Activated CD4-positive, alpha-beta memory T cell treated with anti-CD3 and anti-CD28 coated beads, Interleukin-2, amount 10 ng/mL, durations not matched to agents 7 days and 5 days (primary cell): ENCODE results near the gene SGCD. TPM values are rescaled to one million over a fixed set of nuclear protein-coding genes. Genes with fewer than 3 reads are reported as not detected.

Source experiments
- CTCF ChIA-PET: fragments of 350-600 bp; sonication (Branson Sonifier 250); formaldehyde crosslinking; loops from one replicate; lab custom pipeline; 2021; ENCODE audit warnings: antibody characterized with exemption, inconsistent platforms; lab: Charles Lee
- POLR2A ChIA-PET: fragments of 350-600 bp; sonication (Branson Sonifier 250); formaldehyde crosslinking; loops from one replicate; lab custom pipeline; 2021; ENCODE audit warnings: antibody characterized with exemption; lab: Charles Lee
- DNase-seq: peaks from one replicate; pipeline ENCODE4 v3.0.0-alpha.2; 2020
- H3K27ac Mint-ChIP-seq: one replicate; pipeline ENCODE4 v1.8.0; 2021; ENCODE audit warnings: mild to moderate bottlenecking, mixed read lengths
- H3K27me3 Mint-ChIP-seq: one replicate; pipeline ENCODE4 v1.8.0; 2021; ENCODE audit warnings: mixed read lengths
- H3K36me3 Mint-ChIP-seq: one replicate; pipeline ENCODE4 v1.8.0; 2021; ENCODE audit warnings: low read depth, mixed read lengths
- H3K4me1 Mint-ChIP-seq: one replicate; pipeline ENCODE4 v1.8.0; 2021; ENCODE audit warnings: mixed read lengths
- H3K4me3 Mint-ChIP-seq: one replicate; pipeline ENCODE4 v1.8.0; 2021; ENCODE audit warnings: mild to moderate bottlenecking, mixed read lengths
- H3K9me3 Mint-ChIP-seq: one replicate; pipeline ENCODE4 v1.8.0; 2021; ENCODE audit warnings: mixed read lengths
- total RNA-seq, 2 experiments: library from RNA; stranded (reverse); gene quantifications; one replicate each; pipeline ENCODE4 v1.2.3, GENCODE V29; 2021

SGCD gene
- total RNA-seq, 2 experiments from 2014 or later: not detected

GRCh38 chr5:156523607-156524006 is 196.6 kb downstream of the SGCD start:
- Mint-ChIP-seq H3K4me1 (no peaks in the 10 kb centered on the region), H3K4me3 (no peak overlapping the region), H3K27ac (no peak overlapping the region), H3K36me3 (no peaks in the 10 kb centered on the region), H3K9me3 (no peaks in the 10 kb centered on the region), H3K27me3 (no peaks in the 10 kb centered on the region)
- DNase-seq: no peak
- ChIA-PET POLR2A (no interaction called here), CTCF (no interaction called here)

- ChIA-PET POLR2A (no interaction called here), CTCF (no interaction called here)
- no peaks in the 10 kb centered on the region for H3K4me1 Mint-ChIP-seq
- H3K36me3 Mint-ChIP-seq: no peaks in the 10 kb centered on the region
- H3K4me3 Mint-ChIP-seq: no peak overlapping the region
- DNase-seq: no peak
- no peak overlapping the region for H3K27ac Mint-ChIP-seq
- no peaks in the 10 kb centered on the region for H3K27me3 Mint-ChIP-seq
- no peaks in the 10 kb centered on the region for H3K9me3 Mint-ChIP-seq
Measured at GRCh38 chr5:156526081-156526925, 199.3 kb downstream of the SGCD start.

- CTCF ChIA-PET: no interaction called here
- H3K36me3 Mint-ChIP-seq: no peaks in the 10 kb centered on the region
- no peaks in the 10 kb centered on the region for H3K9me3 Mint-ChIP-seq
- H3K27ac Mint-ChIP-seq: no peak overlapping the region
- no peaks in the 10 kb centered on the region for H3K4me1 Mint-ChIP-seq
- H3K27me3 Mint-ChIP-seq: no peaks in the 10 kb centered on the region
- no peak for DNase-seq
- POLR2A ChIA-PET: no interaction called here
- no peak overlapping the region for H3K4me3 Mint-ChIP-seq
Measured at GRCh38 chr5:156527611-156528010, 200.6 kb downstream of the SGCD start.

- Mint-ChIP-seq H3K36me3 (no peaks in the 10 kb centered on the region), H3K9me3 (no peaks in the 10 kb centered on the region), H3K4me3 (no peak overlapping the region), H3K4me1 (no peaks in the 10 kb centered on the region), H3K27me3 (no peaks in the 10 kb centered on the region), H3K27ac (no peak overlapping the region)
- DNase-seq: no peak
- ChIA-PET POLR2A (no interaction called here), CTCF (interaction anchor here (0.7 kb wide), 1 partner anchor 1171 kb away, joined by 3 read pairs; no protein-coding TSS in a partner anchor)
Measured at GRCh38 chr5:156528673-156529072, 201.7 kb downstream of the SGCD start.

- CTCF ChIA-PET: no interaction called here
- Mint-ChIP-seq H3K4me3 (no peak overlapping the region), H3K9me3 (no peaks in the 10 kb centered on the region), H3K4me1 (no peaks in the 10 kb centered on the region), H3K27ac (no peak overlapping the region), H3K36me3 (no peaks in the 10 kb centered on the region), H3K27me3 (no peaks in the 10 kb centered on the region)
- DNase-seq: no peak
- POLR2A ChIA-PET: no interaction called here
Measured at GRCh38 chr5:156529892-156530291, 202.9 kb downstream of the SGCD start.

GRCh38 chr5:156531199-156531598 is 204.2 kb downstream of the SGCD start:
- Mint-ChIP-seq H3K9me3 (no peaks in the 10 kb centered on the region), H3K27me3 (no peaks in the 10 kb centered on the region), H3K27ac (no peak overlapping the region), H3K4me1 (no peaks in the 10 kb centered on the region), H3K4me3 (no peak overlapping the region), H3K36me3 (no peaks in the 10 kb centered on the region)
- no peak for DNase-seq
- ChIA-PET POLR2A (no interaction called here), CTCF (no interaction called here)

GRCh38 chr5:156532921-156533320 is 206.0 kb downstream of the SGCD start:
- Mint-ChIP-seq H3K9me3 (no peaks in the 10 kb centered on the region), H3K4me1 (no peaks in the 10 kb centered on the region), H3K4me3 (no peak overlapping the region), H3K36me3 (no peaks in the 10 kb centered on the region), H3K27me3 (peaks cover 2% of the 10 kb centered on the region), H3K27ac (no peak overlapping the region)
- POLR2A ChIA-PET: no interaction called here
- no peak for DNase-seq
- CTCF ChIA-PET: no interaction called here

GRCh38 chr5:156534085-156534484 is 207.1 kb downstream of the SGCD start:
- Mint-ChIP-seq H3K27me3 (peaks cover 2% of the 10 kb centered on the region), H3K4me3 (no peak overlapping the region), H3K4me1 (no peaks in the 10 kb centered on the region), H3K27ac (no peak overlapping the region), H3K9me3 (no peaks in the 10 kb centered on the region), H3K36me3 (no peaks in the 10 kb centered on the region)
- ChIA-PET CTCF (no interaction called here), POLR2A (no interaction called here)
- DNase-seq: no peak

GRCh38 chr5:156534906-156535485 is 208.0 kb downstream of the SGCD start:
- Mint-ChIP-seq H3K27ac (no peak overlapping the region), H3K4me3 (no peak overlapping the region), H3K36me3 (no peaks in the 10 kb centered on the region), H3K4me1 (no peaks in the 10 kb centered on the region), H3K27me3 (peaks cover 2% of the 10 kb centered on the region), H3K9me3 (no peaks in the 10 kb centered on the region)
- POLR2A ChIA-PET: no interaction called here
- CTCF ChIA-PET: no interaction called here
- no peak for DNase-seq

GRCh38 chr5:156540491-156540890 is 213.5 kb downstream of the SGCD start:
- no peak for DNase-seq
- H3K9me3 Mint-ChIP-seq: no peaks in the 10 kb centered on the region
- POLR2A ChIA-PET: no interaction called here
- no peak overlapping the region for H3K27ac Mint-ChIP-seq
- no peaks in the 10 kb centered on the region for H3K36me3 Mint-ChIP-seq
- no peaks in the 10 kb centered on the region for H3K4me1 Mint-ChIP-seq
- no peak overlapping the region for H3K4me3 Mint-ChIP-seq
- H3K27me3 Mint-ChIP-seq: peaks cover 5% of the 10 kb centered on the region
- CTCF ChIA-PET: no interaction called here

- POLR2A ChIA-PET: no interaction called here
- Mint-ChIP-seq H3K4me1 (no peaks in the 10 kb centered on the region), H3K4me3 (no peak overlapping the region), H3K9me3 (no peaks in the 10 kb centered on the region), H3K36me3 (no peaks in the 10 kb centered on the region), H3K27me3 (peaks cover 5% of the 10 kb centered on the region), H3K27ac (no peak overlapping the region)
- no peak for DNase-seq
- CTCF ChIA-PET: no interaction called here
Measured at GRCh38 chr5:156541582-156541981, 214.6 kb downstream of the SGCD start.

GRCh38 chr5:156543348-156544145 is 216.6 kb downstream of the SGCD start:
- POLR2A ChIA-PET: no interaction called here
- CTCF ChIA-PET: no interaction called here
- no peaks in the 10 kb centered on the region for H3K9me3 Mint-ChIP-seq

GRCh38 chr5:156552855-156553358 is 225.9 kb downstream of the SGCD start:
- Mint-ChIP-seq H3K36me3 (no peaks in the 10 kb centered on the region), H3K27me3 (no peaks in the 10 kb centered on the region), H3K27ac (no peak overlapping the region), H3K4me3 (no peak overlapping the region), H3K9me3 (no peaks in the 10 kb centered on the region), H3K4me1 (no peaks in the 10 kb centered on the region)
- POLR2A ChIA-PET: no interaction called here
- DNase-seq: no peak
- CTCF ChIA-PET: interaction anchor here (0.5 kb wide), 1 partner anchor 65 kb away, joined by 4 read pairs; no protein-coding TSS in a partner anchor

More at GRCh38 chr5:156543348-156544145, 216.6 kb downstream of the SGCD start:
- H3K27me3 Mint-ChIP-seq: peaks cover 3% of the 10 kb centered on the region
- no peaks in the 10 kb centered on the region for H3K4me1 Mint-ChIP-seq
- no peak overlapping the region for H3K4me3 Mint-ChIP-seq
- DNase-seq: no peak
- no peak overlapping the region for H3K27ac Mint-ChIP-seq
- no peaks in the 10 kb centered on the region for H3K36me3 Mint-ChIP-seq
